ENCODE measurements around the gene MRGPRE.
"Not testable (repeated sequence)": the region's sequence is repeated elsewhere in the genome, so short reads cannot be mapped to it uniquely, and the experiment has no call there.

The MRGPRE gene

GRCh38 chr11:3231851-3232744, at the start of gene MRGPRE:
Gene MRGPRE (minus strand): TSS chr11:3232417. CDS start chr11:3228799, 3,618 bp downstream.
- no peak for DNase-seq (ENCODE audit: low spot score)

GRCh38 chr11:3281146-3281545, 48.9 kb upstream of the MRGPRE start:
- not testable (repeated sequence) for DNase-seq (ENCODE audit: low spot score)

DNA sequence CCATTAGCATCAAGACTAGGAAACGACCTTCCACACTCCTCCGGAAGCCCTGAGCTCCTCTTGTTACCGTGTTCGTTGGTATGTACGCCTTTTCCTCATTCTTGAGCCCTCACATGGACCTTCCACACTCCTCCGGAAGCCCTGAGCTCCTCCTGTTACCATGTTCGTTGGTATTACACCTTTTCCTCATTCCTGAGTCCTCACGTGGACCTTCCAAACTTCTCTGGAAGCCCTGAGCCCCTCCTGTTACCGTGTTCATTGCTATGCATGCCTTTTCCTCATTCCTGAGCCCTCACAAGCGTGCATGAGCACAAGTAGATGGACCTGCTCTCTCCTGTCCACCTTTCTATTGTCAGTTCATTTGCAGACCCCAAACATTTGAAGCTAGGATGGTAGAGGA, 48.4 kb upstream of the MRGPRE start:
- DNase-seq (ENCODE audit: low spot score), result not testable (repeated sequence)

GRCh38 chr11:3278922-3279321, 46.7 kb upstream of the MRGPRE start:
- DNase-seq (ENCODE audit: low spot score), result not testable (repeated sequence)

- not testable (repeated sequence) for DNase-seq (ENCODE audit: low spot score)
These were observed 41.4 kb upstream of the MRGPRE start for GRCh38 chr11:3273629-3274028.

DNA sequence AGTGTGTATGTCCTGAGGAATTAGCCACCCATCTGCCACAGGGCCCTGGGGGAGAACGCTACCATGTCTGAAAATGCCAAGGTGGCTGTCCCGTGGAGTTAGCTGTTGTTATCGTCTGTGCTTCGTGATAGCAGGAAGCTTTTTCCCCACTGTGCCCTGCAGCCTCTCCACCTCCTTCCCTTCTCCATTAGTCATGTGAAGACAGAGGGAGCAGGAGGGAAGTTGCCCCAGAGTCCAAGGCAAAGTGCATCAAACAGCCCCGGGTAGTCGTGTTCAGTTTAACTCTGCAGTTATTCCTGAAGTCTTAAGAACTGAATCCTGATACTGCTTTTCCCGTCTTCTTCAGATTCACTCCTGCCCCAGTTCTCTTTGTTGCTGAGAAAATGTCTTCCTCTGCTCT, 30.3 kb upstream of the MRGPRE start:
- DNase-seq (ENCODE audit: low spot score), result not testable (repeated sequence)

DNA sequence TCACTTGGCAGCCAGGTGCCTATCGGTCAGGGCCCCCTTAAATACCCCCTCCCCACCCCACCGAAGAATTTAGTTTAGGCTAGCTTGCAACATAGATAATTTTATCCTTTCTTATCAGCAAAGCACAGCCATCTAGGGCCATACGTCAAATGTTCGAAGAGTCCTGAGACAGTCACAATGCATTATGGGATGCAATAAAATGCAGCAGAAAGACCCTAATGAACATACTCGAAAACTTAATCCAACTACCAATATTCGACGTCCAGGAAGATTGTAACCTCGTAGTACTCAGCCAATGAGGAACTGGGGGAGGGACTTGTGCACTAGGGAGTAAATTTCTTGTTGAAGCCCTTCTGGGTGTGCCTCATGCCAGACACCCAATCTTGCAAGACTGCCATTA, 29.6 kb upstream of the MRGPRE start:
- not testable (repeated sequence) for DNase-seq (ENCODE audit: low spot score)

GRCh38 chr11:3257509-3257908, 25.3 kb upstream of the MRGPRE start:
- not testable (repeated sequence) for DNase-seq (ENCODE audit: low spot score)

- DNase-seq (ENCODE audit: low spot score), result not testable (repeated sequence)
These were observed 23.0 kb upstream of the MRGPRE start for GRCh38 chr11:3255241-3255640.

DNA sequence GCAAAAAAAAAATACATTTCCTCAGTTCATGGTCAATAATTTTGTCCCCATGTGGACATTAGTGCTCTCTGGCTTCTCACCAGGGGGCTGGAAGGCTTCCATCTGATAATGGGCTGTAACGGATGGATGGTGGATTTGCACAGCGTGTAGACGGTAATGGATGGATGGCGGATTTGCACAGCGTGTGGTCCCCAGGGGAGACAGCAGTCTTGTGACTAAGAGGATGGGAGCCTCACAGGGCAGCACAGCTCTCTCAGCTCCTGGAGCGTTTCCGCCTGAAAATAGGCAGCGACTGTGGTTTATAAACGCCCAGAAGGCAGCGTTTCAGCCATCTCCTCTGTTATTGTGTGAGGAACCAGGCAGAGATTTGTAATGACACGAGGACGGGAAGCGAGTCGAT, 22.6 kb upstream of the MRGPRE start:
- not testable (repeated sequence) for DNase-seq (ENCODE audit: low spot score)

DNA sequence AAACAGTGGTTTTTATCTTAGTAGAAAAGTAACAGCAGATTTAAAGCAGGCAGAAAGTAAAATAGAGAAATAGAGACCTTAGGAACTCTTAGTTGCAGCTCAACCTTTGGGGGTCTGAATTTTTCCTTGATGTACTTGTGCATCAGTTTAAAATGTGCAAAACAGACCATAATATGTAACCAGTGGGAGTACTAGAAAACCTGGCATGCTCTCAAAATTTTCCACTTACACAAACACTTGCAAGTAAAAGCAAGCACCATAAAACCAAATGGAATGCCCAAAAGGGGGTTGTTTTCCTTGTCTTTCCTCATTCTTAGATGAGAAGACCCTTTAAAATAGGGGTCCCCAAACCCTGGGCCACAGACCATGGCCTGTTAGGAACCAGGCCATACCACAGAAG, 12.9 kb upstream of the MRGPRE start:
- no peak for DNase-seq (ENCODE audit: low spot score)

DNA sequence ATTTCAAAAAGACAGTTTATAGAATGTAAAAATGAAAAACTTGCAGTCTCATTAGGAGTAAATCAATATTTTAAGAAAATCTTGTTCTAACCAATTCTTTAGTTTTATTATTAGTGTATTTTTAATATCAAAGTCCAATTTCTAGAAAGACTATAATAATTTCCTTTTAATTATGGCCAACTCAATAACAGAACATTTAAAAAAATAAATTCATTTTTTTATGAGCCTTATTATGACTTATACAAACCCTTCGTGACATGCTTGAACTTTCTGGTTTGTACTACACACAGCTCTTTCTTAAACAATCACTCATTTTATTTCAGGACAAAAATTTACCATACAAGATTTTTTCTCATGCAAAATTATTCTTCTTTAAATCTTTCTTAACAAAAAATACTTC, 11.7 kb upstream of the MRGPRE start:
- DNase-seq (ENCODE audit: low spot score), result no peak

DNA sequence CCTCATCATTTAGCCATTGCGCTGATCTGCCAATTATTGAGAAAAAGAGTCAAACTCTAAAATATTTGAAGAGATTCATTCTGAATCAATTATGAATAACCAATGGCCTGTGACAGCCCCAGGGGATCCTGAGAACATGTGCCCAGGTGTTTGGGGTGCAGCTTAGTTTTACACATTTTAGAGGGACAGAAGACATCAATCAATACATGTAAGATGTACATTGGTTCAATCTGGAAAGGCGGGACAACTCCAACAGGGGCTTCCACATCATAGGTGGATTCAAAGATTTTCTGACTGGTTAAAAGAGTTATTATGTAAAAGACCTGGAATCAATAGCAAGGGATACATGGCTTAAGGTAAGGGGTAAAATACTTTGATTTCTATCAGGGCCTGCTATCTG, 4.9 kb upstream of the MRGPRE start:
- DNase-seq (ENCODE audit: low spot score), result no peak

DNA sequence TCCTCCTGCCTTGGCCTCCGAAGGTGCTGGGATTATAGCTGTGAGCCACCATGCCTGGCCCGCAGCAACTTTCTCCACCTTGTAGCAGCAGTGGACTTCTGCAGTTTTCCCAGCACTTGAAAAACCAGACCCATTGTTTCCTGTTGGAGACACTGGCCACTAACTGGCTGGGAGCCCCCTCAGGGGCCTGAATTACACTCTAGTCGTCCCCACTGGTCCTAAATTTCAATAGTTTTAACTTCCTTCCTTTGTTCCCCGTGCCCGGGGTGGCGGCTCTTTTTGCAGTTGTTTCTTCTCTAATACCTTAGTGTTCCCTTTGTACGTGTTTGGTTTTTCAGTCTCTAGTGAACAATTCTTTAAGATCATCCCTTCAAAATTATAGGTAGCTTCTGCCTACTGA, 2.6 kb upstream of the MRGPRE start:
- no peak for DNase-seq (ENCODE audit: low spot score)

GRCh38 chr11:3232956-3233355, 739 bp upstream of the MRGPRE start:
- DNase-seq (ENCODE audit: low spot score), result no peak

GRCh38 chr11:3231550-3231850, 717 bp downstream of the MRGPRE start:
- no peak for DNase-seq (ENCODE audit: low spot score)

DNA sequence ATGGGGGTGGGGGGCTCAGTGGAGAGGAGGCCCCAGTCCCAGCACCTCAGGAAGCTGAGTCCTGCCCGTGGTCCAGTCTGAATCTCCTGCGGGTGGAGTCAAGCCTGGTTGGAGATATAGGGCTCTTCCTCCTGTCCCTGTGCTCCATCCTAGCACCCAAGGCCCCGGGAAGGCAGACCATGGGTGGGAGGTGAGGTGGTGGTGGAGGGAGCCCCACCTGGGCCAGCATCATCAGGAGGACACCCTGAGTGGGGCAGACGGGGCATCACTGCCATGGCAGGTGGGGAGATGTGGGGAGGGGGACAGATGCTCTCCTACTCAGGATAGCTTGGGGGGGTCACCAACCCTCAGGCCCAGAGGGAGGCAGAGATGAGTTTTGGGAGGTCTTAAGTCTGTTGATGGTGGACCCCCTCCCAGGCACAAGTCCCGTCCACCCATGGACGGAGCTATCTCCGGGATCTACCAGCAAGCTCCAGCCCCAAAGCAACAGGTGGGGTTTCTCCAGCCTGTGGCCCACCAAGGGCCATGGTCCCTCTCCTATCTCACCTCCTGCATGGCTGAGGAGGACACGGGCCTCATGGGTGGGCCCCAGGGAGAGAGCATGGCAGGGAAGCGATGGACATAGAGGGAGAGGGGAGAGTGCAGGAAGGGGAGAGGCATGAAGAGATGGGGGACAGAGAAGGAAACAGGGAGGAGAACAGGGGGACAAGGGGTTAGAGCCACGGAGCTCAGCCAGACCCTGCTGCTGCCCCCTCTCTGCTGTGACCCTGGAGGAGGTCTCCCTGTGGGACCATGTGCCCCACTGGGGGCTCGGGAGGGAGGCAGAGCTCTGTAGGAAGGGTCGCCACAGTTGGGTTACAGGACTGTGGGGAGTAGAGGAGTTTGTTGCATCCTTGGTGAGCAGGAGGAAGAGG, 1.3 kb downstream of the MRGPRE start:
- no peak for DNase-seq (ENCODE audit: low spot score)

- no peak for DNase-seq (ENCODE audit: low spot score)
These were observed 2.3 kb downstream of the MRGPRE start for GRCh38 chr11:3229673-3230630.

GRCh38 chr11:3228445-3228829, 3.8 kb downstream of the MRGPRE start:
- no peak for DNase-seq (ENCODE audit: low spot score)

DNA sequence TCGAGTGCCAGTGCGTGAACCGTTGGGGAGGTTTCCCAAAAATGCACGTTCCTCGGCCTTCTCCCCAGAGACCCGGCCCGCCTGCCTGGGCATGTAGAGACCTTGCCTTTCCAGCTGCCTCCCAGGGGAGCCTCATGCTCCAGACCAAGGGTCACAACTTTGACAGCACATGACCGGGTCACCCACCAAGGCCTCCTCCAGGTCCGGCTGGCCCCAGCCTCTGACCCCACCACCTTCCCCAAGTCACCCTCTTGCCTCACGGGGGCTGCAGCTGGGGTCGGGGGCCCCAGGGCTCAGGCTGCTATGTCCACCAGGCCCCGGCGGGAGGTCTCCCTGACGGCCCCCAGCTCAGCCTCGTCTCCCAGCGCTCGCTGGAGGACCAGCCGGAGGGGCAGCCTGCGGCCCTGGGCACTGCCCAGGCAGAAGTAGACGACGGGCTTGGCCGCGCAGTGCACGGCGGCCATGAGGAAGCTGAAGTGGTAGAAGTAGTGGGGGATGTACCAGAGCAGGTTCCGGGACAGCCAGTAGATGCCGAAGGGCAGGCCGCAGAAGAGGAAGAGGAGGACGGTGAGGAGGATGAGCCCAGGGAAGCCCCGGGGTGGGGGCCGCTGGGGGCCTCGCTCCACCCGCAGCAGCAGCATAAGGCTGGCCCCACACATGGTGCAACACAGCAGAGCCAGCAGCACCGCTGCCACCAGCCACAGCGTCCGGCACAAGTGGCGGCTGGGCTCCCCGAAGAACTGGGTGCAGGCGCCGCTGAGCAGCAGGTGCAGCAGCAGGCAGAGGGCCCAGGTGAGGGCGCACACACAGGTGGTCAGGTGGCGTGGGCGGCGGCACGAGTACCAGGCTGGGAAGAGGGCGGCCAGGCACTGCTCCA, 4.4 kb downstream of the MRGPRE start:
- no peak for DNase-seq (ENCODE audit: low spot score)

Measured in germinal center (tissue), 1 donor.